Vagina (tissue), 2 donors: ENCODE data around the gene KCNG4.

Source experiments
- CTCF ChIP-seq, 3 experiments: fragments of 450-650 bp in 2 of 3; fragments of 200-600 bp in 1 of 3; sonication (generic) in 1 of 3; IDR thresholded peaks; one replicate each; pipeline ENCODE4 v1.5.1; 2017 to 2019; ENCODE audit warnings: antibody characterized with exemption in 3 of 3, mild to moderate bottlenecking in 2 of 3, moderate library complexity in 2 of 3
- POLR2A ChIP-seq, 2 donors: fragments of 450-650 bp; IDR thresholded peaks; one replicate each; pipeline ENCODE4 v1.6.1; 2017; ENCODE audit warnings: antibody characterized with exemption in 2 of 2, mild to moderate bottlenecking in 2 of 2, moderate library complexity in 2 of 2

- no peak for TF ChIP-seq CTCF (IDR thresholded peaks at IDR 0.05)
- TF ChIP-seq POLR2A (IDR thresholded peaks at IDR 0.05) = no peak
Observed at GRCh38 chr16:84272740-84273320, 33.0 kb upstream of the KCNG4 start.
